ENCODE results near the gene FYN. TPM values are rescaled to one million over a fixed set of nuclear protein-coding genes. Genes with fewer than 3 reads are reported as not detected.

FYN gene
- total RNA-seq, 2 donors from 2014 or later, result 78.9 to 98.7 TPM

DNA sequence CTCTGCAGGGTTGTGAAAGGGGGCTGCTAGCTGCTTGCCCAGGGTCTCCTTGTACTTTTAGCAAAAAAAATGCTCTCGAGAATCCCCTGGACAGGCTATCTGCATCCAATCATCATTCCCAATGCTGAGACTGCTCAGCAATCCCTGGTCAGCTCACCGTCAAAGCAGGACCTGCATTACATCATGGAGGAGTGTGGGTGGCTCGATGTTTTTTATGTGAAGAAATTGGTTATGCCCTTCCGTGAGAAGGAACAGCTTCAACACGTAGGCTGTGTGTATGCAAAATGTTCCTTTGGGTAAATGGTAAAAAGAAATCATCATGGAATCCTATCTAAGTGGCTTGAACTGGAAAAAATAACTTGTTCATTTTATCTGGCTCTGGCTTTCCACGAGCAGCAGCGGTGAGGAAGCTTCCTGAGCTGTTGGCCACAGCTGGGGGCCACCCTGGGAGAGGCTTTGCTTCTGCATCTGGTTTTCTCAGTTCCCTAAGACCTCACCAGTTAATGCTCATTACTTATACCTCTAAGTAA is 111.4 kb downstream of the FYN start:
- TF ChIP-seq, protein P1, sequence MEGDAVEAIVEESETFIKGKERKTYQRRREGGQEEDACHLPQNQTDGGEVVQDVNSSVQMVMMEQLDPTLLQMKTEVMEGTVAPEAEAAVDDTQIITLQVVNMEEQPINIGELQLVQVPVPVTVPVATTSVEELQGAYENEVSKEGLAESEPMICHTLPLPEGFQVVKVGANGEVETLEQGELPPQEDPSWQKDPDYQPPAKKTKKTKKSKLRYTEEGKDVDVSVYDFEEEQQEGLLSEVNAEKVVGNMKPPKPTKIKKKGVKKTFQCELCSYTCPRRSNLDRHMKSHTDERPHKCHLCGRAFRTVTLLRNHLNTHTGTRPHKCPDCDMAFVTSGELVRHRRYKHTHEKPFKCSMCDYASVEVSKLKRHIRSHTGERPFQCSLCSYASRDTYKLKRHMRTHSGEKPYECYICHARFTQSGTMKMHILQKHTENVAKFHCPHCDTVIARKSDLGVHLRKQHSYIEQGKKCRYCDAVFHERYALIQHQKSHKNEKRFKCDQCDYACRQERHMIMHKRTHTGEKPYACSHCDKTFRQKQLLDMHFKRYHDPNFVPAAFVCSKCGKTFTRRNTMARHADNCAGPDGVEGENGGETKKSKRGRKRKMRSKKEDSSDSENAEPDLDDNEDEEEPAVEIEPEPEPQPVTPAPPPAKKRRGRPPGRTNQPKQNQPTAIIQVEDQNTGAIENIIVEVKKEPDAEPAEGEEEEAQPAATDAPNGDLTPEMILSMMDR (IDR thresholded peaks at IDR 0.05), result no peak
- Histone ChIP-seq H3K4me1 (peaks cover 0 to 83% of the 10 kb centered on the region in 2 donors), H3K4me3 (no peak overlapping the region), H3K9me3 (no peaks in the 10 kb centered on the region), H3K27ac (peak overlapping the region; percentile 7 to 25), H3K36me3 (no peaks in the 10 kb centered on the region), H3K27me3 (no peaks in the 10 kb centered on the region)
- no peak for DNase-seq (ENCODE audit: low spot score)

DNA sequence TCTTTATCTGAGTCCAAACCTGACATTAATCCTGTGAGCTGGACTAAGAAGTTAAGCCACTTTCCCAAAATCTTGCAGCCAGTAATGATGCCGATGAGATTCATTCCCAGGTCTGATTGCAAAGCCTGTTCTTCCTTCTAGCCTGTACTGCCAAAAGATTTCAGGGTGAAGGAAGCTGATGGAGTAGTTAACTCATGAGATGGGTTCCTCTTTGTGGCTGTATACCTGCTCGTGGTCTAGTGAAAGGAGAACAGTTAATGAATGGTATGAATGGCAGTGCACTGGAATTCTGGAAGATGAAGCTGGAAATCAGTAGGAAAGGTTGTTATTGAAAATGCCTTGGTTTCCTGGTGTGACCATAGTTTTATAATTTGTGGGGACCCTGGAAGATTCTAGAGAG is 112.0 kb downstream of the FYN start:
- no peak for DNase-seq (ENCODE audit: low spot score)
- TF ChIP-seq, protein P1 (IDR thresholded peaks at IDR 0.05), result no peak
- Histone ChIP-seq H3K4me1 (peaks cover 0 to 79% of the 10 kb centered on the region in 2 donors), H3K36me3 (no peaks in the 10 kb centered on the region), H3K4me3 (no peak overlapping the region), H3K27me3 (no peaks in the 10 kb centered on the region), H3K9me3 (no peaks in the 10 kb centered on the region), H3K27ac (peak overlapping the region in 1 of 2 donors; percentile 7)

DNA sequence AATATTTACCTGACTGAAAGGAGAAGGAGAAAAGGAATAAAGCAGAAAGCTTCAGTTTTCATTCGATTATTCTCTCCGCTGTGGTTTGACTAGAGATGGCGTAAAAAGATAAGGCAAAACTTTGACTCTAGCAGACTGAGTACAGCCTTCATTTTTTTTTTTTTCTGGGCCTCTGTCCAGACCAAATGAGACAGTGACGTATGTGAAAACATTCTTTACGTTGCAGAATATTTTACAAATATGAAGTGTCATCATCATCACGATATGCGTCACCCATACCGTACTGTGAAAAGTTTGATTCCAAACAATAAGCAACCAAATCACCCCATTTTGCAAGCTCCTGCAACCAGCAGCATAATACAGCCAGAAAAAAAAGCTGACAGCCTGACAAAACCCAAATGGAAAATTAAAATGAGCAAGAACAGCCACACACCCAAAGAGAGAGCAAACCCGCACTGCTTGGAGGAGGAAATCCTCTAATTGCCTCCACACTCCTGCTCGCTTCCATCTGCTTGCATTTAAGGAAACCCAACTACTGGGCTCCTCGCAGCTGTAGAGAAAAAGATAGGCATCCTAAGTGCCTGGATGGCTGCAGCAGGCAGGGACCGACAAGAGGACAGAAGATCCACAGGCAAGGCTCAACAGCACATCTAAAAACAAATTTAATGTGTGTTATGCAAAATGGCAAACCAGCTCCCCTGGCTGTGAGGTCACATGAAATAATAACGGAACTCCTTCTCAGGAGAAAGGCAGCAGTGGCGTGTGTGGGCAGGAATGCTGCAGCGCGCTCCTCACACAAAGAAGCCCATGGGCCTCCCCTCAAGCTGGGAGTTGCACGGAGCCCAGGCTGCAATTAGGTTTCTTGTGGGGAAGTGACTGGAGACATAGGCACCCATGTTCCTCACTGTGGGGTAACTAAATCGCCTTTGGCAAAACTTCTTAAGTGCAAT is 113.1 kb downstream of the FYN start:
- peaks cover 0 to 70% of the 10 kb centered on the region in 2 donors for H3K4me1 ChIP-seq
- H3K4me3 ChIP-seq, result no peak overlapping the region
- no peaks in the 10 kb centered on the region for H3K36me3 ChIP-seq
- peak overlapping the region; percentile 31 to 37 for H3K27ac ChIP-seq
- TF ChIP-seq, protein P1 (IDR thresholded peaks at IDR 0.05), result no peak
- no peak for DNase-seq (ENCODE audit: low spot score)
- no peaks in the 10 kb centered on the region for H3K9me3 ChIP-seq
- no peaks in the 10 kb centered on the region for H3K27me3 ChIP-seq

DNA sequence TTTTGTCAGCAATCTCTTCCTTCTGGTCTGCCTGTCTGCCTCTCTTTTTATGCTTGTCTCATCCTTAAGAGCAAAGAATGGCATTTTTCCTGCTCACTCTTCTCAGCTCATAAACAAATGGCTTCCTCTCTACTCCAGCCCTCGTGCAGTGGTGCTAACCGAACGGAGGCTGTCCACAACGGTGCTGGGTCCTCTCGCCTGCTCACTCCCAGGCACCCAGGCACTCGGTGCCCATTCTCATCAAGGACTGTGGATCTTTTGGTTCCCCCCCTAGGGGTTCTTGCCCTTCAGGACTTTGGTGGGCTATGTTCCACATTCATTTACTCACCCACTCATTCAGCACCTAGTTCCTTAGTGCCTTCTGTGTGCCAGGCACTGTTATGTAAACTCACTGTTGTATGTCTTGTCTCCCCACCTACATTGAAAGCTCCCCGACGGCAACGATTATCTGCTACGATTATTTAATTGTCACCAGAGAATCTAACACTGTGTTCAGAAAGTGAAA is 113.9 kb downstream of the FYN start:
- Histone ChIP-seq H3K4me3 (no peak overlapping the region), H3K27ac (peak overlapping the region; percentile 31 to 37), H3K4me1 (peaks cover 0 to 69% of the 10 kb centered on the region in 2 donors), H3K9me3 (no peaks in the 10 kb centered on the region), H3K36me3 (no peaks in the 10 kb centered on the region), H3K27me3 (no peaks in the 10 kb centered on the region)
- no peak for DNase-seq (ENCODE audit: low spot score)
- TF ChIP-seq, protein P1 (IDR thresholded peaks at IDR 0.05), result no peak

DNA sequence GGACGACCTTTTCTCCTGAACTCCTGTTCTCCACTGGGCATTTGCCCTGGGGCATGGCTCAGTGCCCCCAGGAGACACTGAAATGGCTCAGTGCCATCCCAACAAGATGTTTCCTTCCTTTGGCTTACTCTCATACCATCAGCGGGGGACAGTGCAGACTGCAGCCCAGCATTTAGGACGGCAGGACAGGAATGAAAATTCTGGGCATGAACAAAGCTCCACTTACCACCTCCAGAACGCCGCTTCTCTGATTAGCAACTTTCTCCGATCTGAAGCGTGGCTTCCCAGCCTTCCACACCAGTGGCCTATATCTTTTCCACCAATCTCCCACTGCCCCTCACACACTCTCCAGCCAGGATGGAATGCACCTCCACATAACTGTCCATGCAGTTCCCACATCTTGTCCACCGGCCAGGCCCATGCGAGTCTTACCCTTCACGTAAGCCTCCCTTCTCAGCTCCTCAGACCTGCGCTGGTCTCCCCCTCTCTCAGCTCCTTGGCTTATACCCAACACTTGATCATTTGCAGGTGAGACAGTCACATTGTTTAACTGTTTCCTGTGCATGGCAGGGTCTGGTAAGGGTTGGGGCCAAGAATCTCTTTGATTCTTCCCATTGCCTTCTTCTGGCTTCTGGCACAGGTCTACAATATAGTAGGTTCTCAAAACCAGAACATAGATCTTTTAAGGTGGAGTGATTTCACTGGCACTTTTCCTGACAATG is 114.5 kb downstream of the FYN start:
- no peaks in the 10 kb centered on the region for H3K27me3 ChIP-seq
- no peaks in the 10 kb centered on the region for H3K36me3 ChIP-seq
- TF ChIP-seq, protein P1 (IDR thresholded peaks at IDR 0.05), result no peak
- no peak overlapping the region for H3K4me3 ChIP-seq
- no peaks in the 10 kb centered on the region for H3K9me3 ChIP-seq
- DNase-seq (ENCODE audit: low spot score), result no peak
- H3K27ac ChIP-seq, result peak overlapping the region; percentile 3 to 31
- H3K4me1 ChIP-seq, result peaks cover 0 to 71% of the 10 kb centered on the region in 2 donors
